Right atrium auricular region (tissue), 2 donors: ENCODE measurements around the gene PRDM16. TPM values are rescaled to one million over a fixed set of nuclear protein-coding genes. Genes with fewer than 3 reads are reported as not detected.

ENCODE experiments used
- DNase-seq: peaks from one replicate; pipeline ENCODE4 v3.0.0-alpha.2; 2019; ENCODE audit warnings: low spot score
- H3K27ac ChIP-seq, 2 donors: fragments of 200-600 bp; sonication (generic); 1 replicate in 1 of 2; 2 replicates in 1 of 2; pipeline ENCODE4 v1.5.1; 2016 to 2019
- H3K27me3 ChIP-seq, 2 donors: fragments of 200-600 bp; sonication (generic); one replicate each; pipeline versions ENCODE4 v1.5.1 to v1.6.0; 2017 to 2019
- H3K36me3 ChIP-seq: fragments of 200-600 bp; sonication (generic); one replicate; pipeline ENCODE4 v1.5.1; 2016
- H3K4me1 ChIP-seq, 2 donors: fragments of 200-600 bp; sonication (generic); one replicate each; pipeline versions ENCODE4 v1.5.1 to v1.6.0; 2017 to 2019
- H3K4me3 ChIP-seq, 2 donors: fragments of 200-600 bp; sonication (generic); 1 replicate in 1 of 2; 2 replicates in 1 of 2; pipeline ENCODE4 v1.5.1; 2017 to 2019; ENCODE audit warnings: mild to moderate bottlenecking in 1 of 2, moderate library complexity in 1 of 2
- H3K9me3 ChIP-seq, 2 donors: fragments of 200-600 bp; sonication (generic); one replicate each; pipeline ENCODE4 v1.5.1; 2019
- total RNA-seq, 2 donors: library from RNA; depleted of rRNA; stranded (reverse); fragments of >200 nt; gene quantifications; one replicate each; pipeline ENCODE4 v1.1.0, GENCODE V29; 2016
- TF ChIP-seq, protein P1 (sequence below), 2 donors: fragments of 200-600 bp; sonication (generic); IDR thresholded peaks; one replicate each; pipeline ENCODE4 v1.5.1; 2019; ENCODE audit warnings: antibody characterized with exemption in 2 of 2

The PRDM16 gene
- total RNA-seq, 2 donors from 2014 or later: 0.22 to 3.3 TPM

DNA sequence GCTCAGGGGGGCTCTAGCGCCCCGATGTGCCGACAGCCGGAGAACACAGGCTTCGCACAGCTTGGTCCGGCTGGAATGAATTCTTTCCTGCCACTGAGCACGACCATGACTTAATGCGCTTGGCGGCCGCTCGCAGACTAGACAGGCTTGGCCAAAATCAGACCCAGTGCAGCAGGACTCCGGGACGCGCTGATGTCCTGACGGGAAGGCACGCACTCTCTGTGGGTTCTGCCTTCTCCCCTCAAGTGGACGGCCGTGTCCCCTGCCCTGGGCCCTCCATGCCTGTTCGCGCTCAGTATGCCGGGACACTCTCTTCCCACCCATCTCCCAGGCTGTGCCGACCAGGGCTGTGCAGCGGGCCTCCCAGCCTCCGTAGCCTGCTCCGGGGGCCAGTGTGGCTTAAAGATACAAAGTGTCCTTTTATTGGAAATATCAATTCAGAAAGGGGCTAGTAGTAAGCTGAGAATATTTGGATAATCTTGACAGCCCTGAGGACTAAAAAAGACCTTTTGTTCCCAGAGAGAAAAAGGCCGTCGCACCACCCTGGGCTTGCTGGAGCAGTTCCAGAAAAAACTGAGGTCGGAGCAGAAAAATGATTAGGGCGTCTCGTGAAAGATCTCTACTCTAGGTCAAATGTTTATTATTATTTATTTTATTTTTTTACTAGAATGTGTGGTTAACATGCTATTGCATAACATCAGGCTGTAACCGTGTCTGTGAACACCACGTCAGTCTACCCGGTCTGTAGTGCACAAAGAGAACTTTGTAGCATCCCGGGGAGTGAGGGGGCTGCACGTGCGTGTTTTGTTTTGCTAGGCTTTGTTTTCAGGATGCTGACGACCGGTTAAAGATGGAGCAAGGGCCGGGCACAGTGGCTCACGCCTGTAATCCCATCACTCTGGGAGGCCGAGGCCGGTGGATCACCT is 297.4 kb downstream of the PRDM16 start:
- H3K4me3 ChIP-seq: no peak overlapping the region
- peak; percentile 79 for DNase-seq
- peaks cover 0 to 33% of the 10 kb centered on the region in 2 donors for H3K4me1 ChIP-seq
- peak overlapping the region; percentile 70 to 86 for H3K27ac ChIP-seq
- H3K36me3 ChIP-seq: no peaks in the 10 kb centered on the region
- H3K9me3 ChIP-seq: no peaks in the 10 kb centered on the region
- no peaks in the 10 kb centered on the region for H3K27me3 ChIP-seq
- TF ChIP-seq, protein P1, sequence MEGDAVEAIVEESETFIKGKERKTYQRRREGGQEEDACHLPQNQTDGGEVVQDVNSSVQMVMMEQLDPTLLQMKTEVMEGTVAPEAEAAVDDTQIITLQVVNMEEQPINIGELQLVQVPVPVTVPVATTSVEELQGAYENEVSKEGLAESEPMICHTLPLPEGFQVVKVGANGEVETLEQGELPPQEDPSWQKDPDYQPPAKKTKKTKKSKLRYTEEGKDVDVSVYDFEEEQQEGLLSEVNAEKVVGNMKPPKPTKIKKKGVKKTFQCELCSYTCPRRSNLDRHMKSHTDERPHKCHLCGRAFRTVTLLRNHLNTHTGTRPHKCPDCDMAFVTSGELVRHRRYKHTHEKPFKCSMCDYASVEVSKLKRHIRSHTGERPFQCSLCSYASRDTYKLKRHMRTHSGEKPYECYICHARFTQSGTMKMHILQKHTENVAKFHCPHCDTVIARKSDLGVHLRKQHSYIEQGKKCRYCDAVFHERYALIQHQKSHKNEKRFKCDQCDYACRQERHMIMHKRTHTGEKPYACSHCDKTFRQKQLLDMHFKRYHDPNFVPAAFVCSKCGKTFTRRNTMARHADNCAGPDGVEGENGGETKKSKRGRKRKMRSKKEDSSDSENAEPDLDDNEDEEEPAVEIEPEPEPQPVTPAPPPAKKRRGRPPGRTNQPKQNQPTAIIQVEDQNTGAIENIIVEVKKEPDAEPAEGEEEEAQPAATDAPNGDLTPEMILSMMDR (IDR thresholded peaks at IDR 0.05): no peak

DNA sequence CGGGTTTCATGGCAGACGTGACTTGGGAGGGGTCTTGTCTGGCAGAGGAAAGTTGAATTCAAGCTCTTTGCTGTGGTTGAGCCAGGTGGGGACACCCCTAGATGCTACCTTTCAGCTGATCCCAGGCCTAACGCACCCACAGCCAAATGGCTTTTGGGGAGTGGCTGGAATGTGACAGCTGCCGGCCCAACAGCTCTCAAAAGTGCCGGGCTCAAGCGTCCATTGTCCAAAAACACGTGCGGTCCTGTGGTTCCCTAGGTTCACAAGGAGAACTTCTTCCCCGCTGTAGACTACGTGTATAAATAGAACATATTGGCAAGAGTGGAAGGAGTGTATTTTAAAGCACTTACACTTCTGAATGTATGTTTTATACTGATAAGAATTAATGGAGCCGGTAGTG is 298.4 kb downstream of the PRDM16 start:
- DNase-seq: no peak
- Histone ChIP-seq H3K9me3 (no peaks in the 10 kb centered on the region), H3K36me3 (no peaks in the 10 kb centered on the region), H3K4me1 (peaks cover 0 to 33% of the 10 kb centered on the region in 2 donors), H3K4me3 (no peak overlapping the region), H3K27ac (peak overlapping the region; percentile 66 to 86), H3K27me3 (no peaks in the 10 kb centered on the region)
- TF ChIP-seq, protein P1 (IDR thresholded peaks at IDR 0.05): no peak

DNA sequence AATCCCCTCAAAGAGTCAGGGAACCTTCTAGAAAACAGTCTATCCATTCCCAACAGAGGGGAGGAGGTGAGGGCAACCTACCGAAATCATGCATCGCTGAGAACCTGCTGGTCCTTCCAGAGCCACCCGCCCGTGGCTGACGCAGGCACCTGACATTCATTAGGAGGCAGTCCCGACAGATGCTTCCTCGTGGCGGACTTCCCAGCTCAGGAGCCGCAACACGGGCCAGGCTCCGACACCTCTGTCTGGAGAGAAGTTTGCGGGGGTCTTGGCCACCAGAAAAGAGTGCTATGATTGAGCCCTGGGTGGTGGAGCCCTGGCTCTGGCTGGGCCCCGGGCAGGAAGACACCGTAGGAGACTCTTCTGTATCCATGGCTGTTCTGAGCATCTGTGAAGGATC is 299.1 kb downstream of the PRDM16 start:
- no peak for DNase-seq

DNA sequence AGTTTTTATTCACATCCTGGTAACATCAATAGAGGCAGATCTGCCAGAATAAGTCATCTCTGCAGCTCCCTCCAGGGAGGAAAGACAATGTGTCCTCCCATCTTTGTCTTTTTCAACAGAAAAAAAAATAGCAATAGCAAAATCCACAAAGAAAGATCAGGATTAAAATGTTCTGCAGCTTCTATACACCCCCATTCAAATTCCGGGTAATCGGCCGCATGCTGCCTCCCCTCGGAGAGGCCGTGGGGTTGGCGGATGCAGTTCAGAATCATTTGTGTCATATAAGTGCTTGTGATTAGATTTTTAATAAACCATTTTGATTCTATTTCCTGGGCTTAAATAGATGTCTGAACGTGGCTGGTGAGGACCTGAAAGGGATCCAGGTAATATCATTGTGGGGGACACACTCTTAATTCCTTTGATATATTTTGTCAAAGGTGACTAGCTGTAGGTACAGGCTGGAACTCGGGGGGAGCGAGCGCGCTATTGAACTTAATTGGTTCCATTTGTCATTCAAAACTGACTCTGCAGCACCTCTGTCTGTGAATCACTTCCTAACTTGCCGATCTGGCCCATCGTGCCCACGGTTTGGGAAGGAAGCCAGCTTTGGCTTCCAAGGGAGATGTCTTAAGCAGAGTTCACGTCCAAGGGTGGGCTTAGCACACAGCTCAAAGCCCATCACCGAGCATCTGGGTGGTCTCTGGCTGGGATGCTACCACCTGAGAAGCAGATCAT is 299.9 kb downstream of the PRDM16 start:
- Histone ChIP-seq H3K4me1 (peaks cover 0 to 33% of the 10 kb centered on the region in 2 donors), H3K27ac (peak overlapping the region; percentile 61 to 86), H3K27me3 (no peaks in the 10 kb centered on the region), H3K4me3 (no peak overlapping the region), H3K9me3 (no peaks in the 10 kb centered on the region), H3K36me3 (no peaks in the 10 kb centered on the region)
- DNase-seq: no peak
- TF ChIP-seq, protein P1 (IDR thresholded peaks at IDR 0.05): no peak

More for the DNA sequence above, 299.1 kb downstream of the PRDM16 start:
- Histone ChIP-seq H3K27ac (peak overlapping the region; percentile 61 to 86), H3K27me3 (no peaks in the 10 kb centered on the region), H3K4me1 (peaks cover 0 to 33% of the 10 kb centered on the region in 2 donors), H3K4me3 (no peak overlapping the region), H3K9me3 (no peaks in the 10 kb centered on the region), H3K36me3 (no peaks in the 10 kb centered on the region)
- TF ChIP-seq, protein P1 (IDR thresholded peaks at IDR 0.05): no peak

DNA sequence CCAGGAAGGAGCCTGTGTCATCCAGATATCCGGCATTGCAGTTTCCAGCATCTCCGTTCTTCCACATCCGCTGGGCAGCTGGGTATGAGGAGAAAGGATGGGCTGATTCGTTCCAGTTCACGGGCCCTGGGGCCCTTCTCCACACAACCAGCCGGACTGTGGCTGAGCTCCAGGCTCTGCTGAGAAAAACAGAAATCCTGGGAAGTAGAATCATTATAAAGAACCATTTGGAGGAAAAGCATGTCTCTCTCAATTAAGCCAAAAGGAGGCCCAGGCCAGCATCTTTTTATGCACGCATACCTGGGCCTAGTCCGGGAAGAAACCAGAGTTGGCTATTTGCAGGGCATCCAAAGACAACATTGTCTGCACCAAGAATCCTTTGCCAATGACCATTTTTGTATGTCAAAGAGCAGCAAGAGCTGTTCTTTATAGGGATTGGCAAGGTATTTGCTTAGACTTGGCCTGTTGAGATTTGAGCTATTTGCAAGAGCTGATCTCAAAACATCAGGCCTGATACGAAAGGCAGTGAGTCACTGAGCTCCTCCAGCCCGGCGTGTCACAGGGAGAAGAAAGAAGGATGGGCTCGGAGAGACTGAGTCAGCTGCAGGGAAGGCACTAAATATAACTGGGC is 300.6 kb downstream of the PRDM16 start:
- Histone ChIP-seq H3K36me3 (no peaks in the 10 kb centered on the region), H3K27ac (peak overlapping the region; percentile 61 to 86), H3K27me3 (no peaks in the 10 kb centered on the region), H3K4me3 (no peak overlapping the region), H3K4me1 (peaks cover 0 to 33% of the 10 kb centered on the region in 2 donors), H3K9me3 (no peaks in the 10 kb centered on the region)
- DNase-seq: peak; percentile 93
- TF ChIP-seq, protein P1 (IDR thresholded peaks at IDR 0.05): no peak
